Neural crest cell (in vitro differentiated cells): ENCODE results near the gene AVPR2. TPM values are rescaled to one million over a fixed set of nuclear protein-coding genes. Genes with fewer than 3 reads are reported as not detected.

ENCODE experiments used
- DNase-seq: peaks from one replicate; pipeline ENCODE4 v3.0.0; 2021; ENCODE audit warnings: low read depth, mixed read lengths, low spot score
- H3K27ac Mint-ChIP-seq: one replicate; pipeline ENCODE4 v1.8.0; 2021; ENCODE audit warnings: mild to moderate bottlenecking, mixed read lengths; ENCODE audit not compliant: unreplicated experiment
- H3K27me3 Mint-ChIP-seq: 2 replicates; pipeline ENCODE4 v1.8.0; 2021; ENCODE audit warnings: low read depth, mild to moderate bottlenecking, mixed read lengths
- H3K36me3 Mint-ChIP-seq: 2 replicates; pipeline ENCODE4 v1.8.0; 2021; ENCODE audit warnings: low read depth, mild to moderate bottlenecking, mixed read lengths
- H3K4me1 Mint-ChIP-seq: 2 replicates; pipeline ENCODE4 v1.8.0; 2021; ENCODE audit warnings: mixed read lengths
- H3K4me3 Mint-ChIP-seq: one replicate; pipeline ENCODE4 v1.8.0; 2021; ENCODE audit warnings: mild to moderate bottlenecking, mixed read lengths
- H3K9me3 Mint-ChIP-seq: 2 replicates; pipeline ENCODE4 v1.8.0; 2021; ENCODE audit warnings: mixed read lengths
- total RNA-seq: library from RNA; stranded (reverse); gene quantifications from 2 replicates; pipeline ENCODE4 v1.2.1, GENCODE V29; 2021
- TF ChIP-seq, protein P1 (sequence below): fragments of 200-600 bp; sonication (generic); conservative IDR thresholded peaks from 2 replicates; pipeline ENCODE4 v1.5.0; 2021; ENCODE audit warnings: antibody characterized with exemption, mild to moderate bottlenecking

Gene AVPR2
- total RNA-seq, 1 donor from 2014 or later, result not detected

DNA sequence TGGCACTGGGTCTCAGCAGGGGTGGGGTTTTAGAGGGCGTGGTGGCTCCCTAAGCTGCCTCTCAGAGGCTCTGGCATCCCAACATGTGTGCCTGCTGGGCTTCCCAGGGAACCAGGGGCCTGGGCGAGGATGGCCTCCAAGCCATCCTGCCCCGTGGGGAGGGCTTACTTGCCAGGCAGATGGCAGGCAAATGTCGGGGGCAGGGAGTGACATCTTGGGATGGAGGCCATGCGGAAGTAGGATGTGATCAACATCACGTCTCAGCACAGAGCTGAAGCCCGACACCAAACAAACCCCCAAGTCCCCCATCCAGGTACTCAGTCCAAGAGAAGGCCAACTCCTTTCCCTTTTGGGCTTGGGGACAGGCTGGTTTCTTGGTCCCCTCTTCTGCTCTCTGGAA, 23.2 kb upstream of the AVPR2 start:
- Mint-ChIP-seq H3K27ac (no peak overlapping the region), H3K4me1 (peaks cover 47% of the 10 kb centered on the region), H3K9me3 (peaks cover 2% of the 10 kb centered on the region), H3K4me3 (peak overlapping the region; percentile 56), H3K36me3 (peaks cover 5% of the 10 kb centered on the region), H3K27me3 (peaks cover 17% of the 10 kb centered on the region)
- TF ChIP-seq, protein P1, sequence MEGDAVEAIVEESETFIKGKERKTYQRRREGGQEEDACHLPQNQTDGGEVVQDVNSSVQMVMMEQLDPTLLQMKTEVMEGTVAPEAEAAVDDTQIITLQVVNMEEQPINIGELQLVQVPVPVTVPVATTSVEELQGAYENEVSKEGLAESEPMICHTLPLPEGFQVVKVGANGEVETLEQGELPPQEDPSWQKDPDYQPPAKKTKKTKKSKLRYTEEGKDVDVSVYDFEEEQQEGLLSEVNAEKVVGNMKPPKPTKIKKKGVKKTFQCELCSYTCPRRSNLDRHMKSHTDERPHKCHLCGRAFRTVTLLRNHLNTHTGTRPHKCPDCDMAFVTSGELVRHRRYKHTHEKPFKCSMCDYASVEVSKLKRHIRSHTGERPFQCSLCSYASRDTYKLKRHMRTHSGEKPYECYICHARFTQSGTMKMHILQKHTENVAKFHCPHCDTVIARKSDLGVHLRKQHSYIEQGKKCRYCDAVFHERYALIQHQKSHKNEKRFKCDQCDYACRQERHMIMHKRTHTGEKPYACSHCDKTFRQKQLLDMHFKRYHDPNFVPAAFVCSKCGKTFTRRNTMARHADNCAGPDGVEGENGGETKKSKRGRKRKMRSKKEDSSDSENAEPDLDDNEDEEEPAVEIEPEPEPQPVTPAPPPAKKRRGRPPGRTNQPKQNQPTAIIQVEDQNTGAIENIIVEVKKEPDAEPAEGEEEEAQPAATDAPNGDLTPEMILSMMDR, result no peak
- no peak for DNase-seq

- TF ChIP-seq, protein P1, result no peak
- peaks cover 48% of the 10 kb centered on the region for H3K4me1 Mint-ChIP-seq
- peak overlapping the region; percentile 88 for H3K27ac Mint-ChIP-seq
Measured at GRCh38 chrX:153882086-153882498, 22.4 kb upstream of the AVPR2 start.

GRCh38 chrX:153882557-153882956, 21.9 kb upstream of the AVPR2 start:
- Mint-ChIP-seq H3K4me3 (peak overlapping the region; percentile 85), H3K27ac (peak overlapping the region; percentile 88), H3K27me3 (peaks cover 22% of the 10 kb centered on the region), H3K9me3 (no peaks in the 10 kb centered on the region), H3K36me3 (peaks cover 3% of the 10 kb centered on the region), H3K4me1 (peaks cover 49% of the 10 kb centered on the region)
- TF ChIP-seq, protein P1, result no peak
- DNase-seq, result no peak

More at GRCh38 chrX:153882086-153882498, 22.4 kb upstream of the AVPR2 start:
- Mint-ChIP-seq H3K4me3 (peak overlapping the region; percentile 85), H3K27me3 (peaks cover 21% of the 10 kb centered on the region), H3K36me3 (peaks cover 3% of the 10 kb centered on the region), H3K9me3 (no peaks in the 10 kb centered on the region)
- peak; percentile 65 for DNase-seq

DNA sequence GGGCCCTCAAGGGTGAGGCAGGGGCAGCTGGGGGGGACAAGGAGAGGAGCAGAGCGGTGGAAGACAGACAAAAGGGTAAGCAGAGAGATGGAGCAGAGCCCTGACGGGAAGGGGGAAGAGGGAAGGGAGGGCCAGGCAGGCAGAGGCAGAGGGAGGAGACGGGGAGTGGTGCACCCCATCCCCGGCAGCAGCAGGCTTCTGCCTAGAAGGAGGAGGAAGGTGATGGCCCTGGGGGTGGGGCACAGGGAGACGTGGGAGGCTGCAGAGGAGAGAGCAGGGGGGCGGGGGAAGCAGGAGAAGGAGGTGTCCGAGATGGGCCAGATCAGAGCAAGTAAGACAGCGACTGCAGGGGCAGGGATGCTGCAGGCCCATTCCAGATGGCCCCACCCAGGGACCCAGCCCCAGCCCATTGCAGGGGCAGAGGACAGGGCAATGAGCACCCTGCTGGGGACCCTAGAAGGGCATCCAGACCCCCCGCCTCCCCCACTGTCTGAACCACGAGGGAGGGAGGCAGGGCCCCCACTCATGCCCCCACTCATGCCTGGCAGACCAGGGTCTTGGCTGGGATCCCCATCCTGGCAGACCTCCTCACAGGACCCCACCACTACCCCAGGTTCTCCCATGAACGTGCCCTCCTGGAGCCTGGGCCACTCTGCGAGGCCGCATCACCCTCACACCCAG, 21.2 kb upstream of the AVPR2 start:
- H3K4me1 Mint-ChIP-seq, result peaks cover 45% of the 10 kb centered on the region
- TF ChIP-seq, protein P1, result no peak
- peaks cover 27% of the 10 kb centered on the region for H3K27me3 Mint-ChIP-seq
- H3K36me3 Mint-ChIP-seq, result peaks cover 7% of the 10 kb centered on the region
- no peaks in the 10 kb centered on the region for H3K9me3 Mint-ChIP-seq
- H3K4me3 Mint-ChIP-seq, result peak overlapping the region; percentile 85
- no peak for DNase-seq
- H3K27ac Mint-ChIP-seq, result no peak overlapping the region

DNA sequence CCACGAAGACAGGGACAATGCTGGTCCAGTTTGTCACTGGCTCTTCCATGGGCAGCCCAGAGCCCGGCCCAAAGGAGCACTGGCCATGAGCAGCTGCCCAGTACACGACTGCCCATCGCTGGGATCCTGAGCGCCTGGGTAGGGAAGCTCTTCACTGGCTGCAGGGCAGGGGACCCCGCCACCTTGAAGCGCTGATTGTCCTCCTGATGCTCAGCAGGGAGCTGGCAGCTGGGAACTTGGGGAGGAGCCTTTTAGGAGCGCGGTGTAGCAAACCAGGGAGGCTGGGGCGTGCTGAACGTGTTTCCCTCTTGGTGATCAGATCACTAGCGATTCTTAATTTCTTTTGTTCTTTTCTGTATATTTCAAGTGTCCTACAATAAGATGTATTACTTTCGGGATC, 20.3 kb upstream of the AVPR2 start:
- DNase-seq, result no peak
- Mint-ChIP-seq H3K9me3 (peaks cover 2% of the 10 kb centered on the region), H3K27ac (no peak overlapping the region), H3K4me1 (peaks cover 37% of the 10 kb centered on the region), H3K27me3 (peaks cover 29% of the 10 kb centered on the region), H3K36me3 (peaks cover 9% of the 10 kb centered on the region), H3K4me3 (peak overlapping the region; percentile 79)
- TF ChIP-seq, protein P1, result no peak
